SJSA1 (cell line): Measurements from ENCODE around the gene A3GALT2. TPM values are rescaled to one million over a fixed set of nuclear protein-coding genes. Genes with fewer than 3 reads are reported as not detected.
A peak's percentile ranks its signal among the peaks of the same experiment; 100 is the strongest.

Source experiments
- DNase-seq, 2 experiments: peaks; one replicate each; pipeline ENCODE4 v3.0.0-alpha.2; 2015 to 2020; ENCODE audit warnings: low spot score in 2 of 2, low read depth in 1 of 2
- H3K27ac ChIP-seq: fragments of 250-450 bp; sonication (Bioruptor Pico); 2 replicates; pipeline ENCODE4 v1.5.1; 2020; ENCODE audit warnings: mild to moderate bottlenecking, moderate library complexity
- H3K27me3 ChIP-seq: fragments of 250-450 bp; sonication (Bioruptor Pico); replicated peaks from 2 replicates; pipeline ENCODE4 v1.5.1; 2020; ENCODE audit warnings: mild to moderate bottlenecking, moderate library complexity
- H3K36me3 ChIP-seq: fragments of 250-450 bp; sonication (Bioruptor Pico); 2 replicates; pipeline ENCODE4 v1.5.1; 2020; ENCODE audit warnings: mild to moderate bottlenecking
- H3K4me1 ChIP-seq: fragments of 250-450 bp; sonication (Bioruptor Pico); replicated peaks from 2 replicates; pipeline ENCODE4 v1.6.1; 2021; ENCODE audit warnings: mild to moderate bottlenecking
- H3K4me3 ChIP-seq: fragments of 250-450 bp; sonication (Bioruptor Pico); 2 replicates; pipeline ENCODE4 v1.5.1; 2020; ENCODE audit warnings: mild to moderate bottlenecking
- H3K9me3 ChIP-seq: fragments of 250-450 bp; sonication (Bioruptor Pico); replicated peaks from 2 replicates; pipeline ENCODE4 v1.5.1; 2020; ENCODE audit warnings: mild to moderate bottlenecking
- total RNA-seq: library from RNA; depleted of rRNA; stranded (reverse); fragments of >200 nt; shearing (Covaris generic); gene quantifications from 2 replicates; pipeline ENCODE4 v1.2.3, GENCODE V29; 2014; rRNA removed

The A3GALT2 gene
- total RNA-seq, result not detected in 2 replicates

DNA sequence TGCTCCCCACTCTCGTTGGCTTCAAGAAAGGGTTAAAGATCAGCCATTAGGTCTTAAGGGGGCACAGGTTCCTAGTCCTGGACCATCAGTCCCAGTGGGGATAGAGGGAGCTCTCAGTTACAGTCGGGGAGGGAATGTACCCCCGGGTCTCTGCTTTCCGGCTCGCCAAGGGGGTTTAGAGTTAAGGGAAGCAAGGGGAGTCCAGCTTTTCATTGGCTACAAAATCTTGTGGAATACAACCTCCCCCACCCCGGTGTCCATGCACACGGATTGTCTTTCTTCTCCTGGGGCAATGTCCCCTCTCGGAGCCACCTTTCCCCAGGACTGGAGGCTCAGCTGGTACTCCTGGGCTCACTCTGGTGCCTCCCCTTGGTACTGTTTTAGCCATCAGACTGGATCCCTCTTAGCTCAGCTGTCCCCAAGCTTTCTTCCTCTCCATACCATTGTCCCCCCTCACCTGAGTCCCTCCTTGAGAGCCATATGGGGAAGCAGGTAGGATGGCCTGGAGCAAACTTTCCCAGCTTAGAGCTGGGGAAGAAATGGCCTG is at the start of gene A3GALT2:
A3GALT2 (minus strand) TSS at position 480 of the 547 bp plus-strand sequence; CDS start at position 480, 0 bp downstream.
- no peak for DNase-seq
- Histone ChIP-seq H3K36me3 (peaks cover 33% of the 10 kb centered on the region), H3K27ac (no peak within 1 kb of the TSS), H3K4me1 (peaks cover 27% of the 10 kb centered on the region), H3K4me3 (no peak within 1 kb of the TSS), H3K9me3 (no peaks in the 10 kb centered on the region), H3K27me3 (no peaks in the 10 kb centered on the region)

DNA sequence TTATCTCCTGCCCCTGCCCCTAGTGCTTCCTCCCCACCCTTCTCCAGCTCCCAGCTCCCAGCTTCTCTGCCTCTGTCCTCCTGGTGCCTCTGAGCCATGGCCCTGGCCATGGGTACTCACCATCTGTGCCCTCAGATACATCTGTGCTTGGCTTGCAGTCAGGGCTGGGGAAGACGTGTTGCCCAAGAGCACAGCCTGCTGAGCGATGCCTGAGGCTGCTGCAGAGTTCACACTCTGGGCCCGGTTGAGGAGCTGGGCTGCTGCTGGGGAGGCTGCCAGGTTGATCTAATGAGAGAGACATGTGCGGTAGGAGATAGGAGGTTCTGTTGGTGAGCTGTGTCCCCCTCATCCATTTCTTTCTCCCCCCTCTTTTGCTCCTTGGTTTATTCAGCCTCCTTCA is 49.4 kb upstream of the A3GALT2 start:
- H3K27me3 ChIP-seq, result no peaks in the 10 kb centered on the region
- peaks cover 34% of the 10 kb centered on the region for H3K4me1 ChIP-seq
- no peaks in the 10 kb centered on the region for H3K9me3 ChIP-seq
- peaks cover 15% of the 10 kb centered on the region; the same call in 1 of the 2 replicates for H3K36me3 ChIP-seq
- DNase-seq, result no peak
- H3K27ac ChIP-seq, result no peak overlapping the region
- H3K4me3 ChIP-seq, result no peak overlapping the region

DNA sequence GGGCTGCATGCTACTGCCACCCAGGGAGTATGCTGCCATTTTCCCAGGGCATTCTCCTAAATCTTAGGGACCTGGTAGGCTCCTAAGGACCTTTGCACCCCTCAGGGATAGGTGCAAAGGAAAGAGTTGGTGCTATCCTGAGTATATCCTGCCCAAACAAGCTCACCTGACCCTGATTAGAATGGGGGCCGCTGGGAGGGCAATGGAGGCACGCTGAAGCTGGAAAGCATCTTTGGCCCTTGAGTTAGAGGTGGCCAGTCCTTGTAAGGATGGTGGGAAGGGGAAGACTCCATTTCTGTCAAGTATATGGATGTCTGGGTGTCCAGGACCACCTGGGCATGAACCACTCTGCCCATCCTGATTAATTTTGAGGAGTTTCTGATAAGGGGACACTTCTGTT is 48.9 kb upstream of the A3GALT2 start:
- Histone ChIP-seq H3K4me1 (peaks cover 36% of the 10 kb centered on the region), H3K27me3 (no peaks in the 10 kb centered on the region), H3K9me3 (no peaks in the 10 kb centered on the region), H3K4me3 (no peak overlapping the region), H3K36me3 (peaks cover 15% of the 10 kb centered on the region; the same call in 1 of the 2 replicates), H3K27ac (no peak overlapping the region)
- DNase-seq, result no peak

GRCh38 chr1:33369081-33369480 is 48.2 kb upstream of the A3GALT2 start:
- DNase-seq, result no peak
- Histone ChIP-seq H3K4me1 (peaks cover 36% of the 10 kb centered on the region), H3K27me3 (no peaks in the 10 kb centered on the region), H3K9me3 (no peaks in the 10 kb centered on the region), H3K27ac (no peak overlapping the region), H3K36me3 (peaks cover 15% of the 10 kb centered on the region; the same call in 1 of the 2 replicates), H3K4me3 (no peak overlapping the region)

DNA sequence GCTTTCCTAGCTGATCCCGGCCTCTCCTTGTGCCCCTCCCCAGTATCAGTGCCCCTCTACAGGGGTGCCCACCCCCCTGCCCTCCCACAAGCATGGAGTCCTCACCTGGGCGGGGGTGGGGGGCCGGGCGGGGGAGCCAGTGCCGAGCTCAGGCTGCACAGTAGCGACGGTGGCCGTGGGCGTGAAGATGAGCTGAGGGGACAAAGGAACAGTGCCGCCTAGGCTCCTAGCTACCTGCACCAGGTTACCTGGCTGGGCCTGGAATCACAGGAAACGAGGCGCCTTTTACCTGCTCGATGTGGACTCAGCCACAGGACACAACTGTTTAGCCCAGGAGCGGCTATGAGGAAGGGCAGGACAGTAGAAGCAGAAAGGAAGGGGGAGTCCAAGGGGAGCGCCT is 47.5 kb upstream of the A3GALT2 start:
- H3K4me1 ChIP-seq, result peaks cover 37% of the 10 kb centered on the region
- no peak overlapping the region for H3K4me3 ChIP-seq
- DNase-seq, result no peak
- no peaks in the 10 kb centered on the region for H3K27me3 ChIP-seq
- H3K27ac ChIP-seq, result no peak overlapping the region
- H3K36me3 ChIP-seq, result peaks cover 11% of the 10 kb centered on the region; the same call in 1 of the 2 replicates
- H3K9me3 ChIP-seq, result no peaks in the 10 kb centered on the region

GRCh38 chr1:33367485-33368405 is 46.8 kb upstream of the A3GALT2 start:
- peak; percentile 71 to 87 for DNase-seq
- Histone ChIP-seq H3K27ac (no peak overlapping the region), H3K4me1 (peaks cover 37% of the 10 kb centered on the region)

GRCh38 chr1:33366762-33367484 is 46.0 kb upstream of the A3GALT2 start:
- Histone ChIP-seq H3K27me3 (no peaks in the 10 kb centered on the region), H3K9me3 (no peaks in the 10 kb centered on the region), H3K4me3 (no peak overlapping the region), H3K36me3 (peaks cover 11% of the 10 kb centered on the region; the same call in 1 of the 2 replicates), H3K27ac (no peak overlapping the region), H3K4me1 (peaks cover 37% of the 10 kb centered on the region)
- no peak for DNase-seq

More at GRCh38 chr1:33367485-33368405, 46.8 kb upstream of the A3GALT2 start:
- Histone ChIP-seq H3K27me3 (no peaks in the 10 kb centered on the region), H3K4me3 (no peak overlapping the region), H3K36me3 (peaks cover 11% of the 10 kb centered on the region; the same call in 1 of the 2 replicates), H3K9me3 (no peaks in the 10 kb centered on the region)

DNA sequence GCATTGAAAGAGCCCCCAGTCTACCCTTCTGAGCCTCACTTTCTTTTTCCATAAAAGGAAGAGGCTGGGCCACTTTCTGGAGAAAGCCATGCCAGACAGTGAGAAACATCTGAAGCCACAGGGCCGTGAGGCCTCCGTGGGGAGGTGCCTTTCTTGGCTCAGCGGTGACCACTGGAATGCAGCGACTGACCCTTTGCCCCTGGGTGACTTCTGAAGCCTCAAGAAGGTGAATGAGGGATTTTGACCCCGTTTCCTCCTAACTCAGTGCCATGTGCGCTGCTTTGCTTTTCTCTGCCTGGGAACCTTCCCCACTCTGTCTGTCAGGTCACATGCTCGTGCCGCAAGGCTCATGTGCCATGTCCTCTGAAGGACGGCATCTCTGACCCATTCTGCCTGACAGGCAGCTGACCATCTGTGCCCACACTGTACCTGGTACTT is 44.7 kb upstream of the A3GALT2 start:
- H3K27ac ChIP-seq, result peak overlapping the region; percentile 13; the same call in 1 of the 2 replicates
- H3K9me3 ChIP-seq, result no peaks in the 10 kb centered on the region
- H3K27me3 ChIP-seq, result no peaks in the 10 kb centered on the region
- H3K4me3 ChIP-seq, result no peak overlapping the region
- peak; percentile 63 for DNase-seq
- H3K36me3 ChIP-seq, result peaks cover 11% of the 10 kb centered on the region; the same call in 1 of the 2 replicates
- H3K4me1 ChIP-seq, result peaks cover 37% of the 10 kb centered on the region

DNA sequence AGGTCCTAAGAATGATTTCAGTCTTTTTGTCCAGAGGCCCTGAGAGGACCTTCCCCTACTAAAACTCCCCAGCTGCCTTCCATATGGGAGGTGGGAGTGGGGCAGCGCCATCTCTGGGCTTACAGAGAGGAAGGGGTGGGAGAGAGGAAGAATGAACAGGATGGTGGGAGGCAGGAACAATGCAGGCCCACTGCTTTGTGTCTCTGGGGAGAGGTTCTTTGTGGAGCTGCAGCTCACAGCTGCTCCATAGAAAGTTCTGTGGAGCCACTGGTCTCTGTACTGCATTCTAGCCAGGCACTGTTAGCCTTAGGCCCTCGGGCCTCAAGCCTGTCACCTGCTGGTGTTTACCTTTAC is 43.6 kb upstream of the A3GALT2 start:
- no peak overlapping the region for H3K27ac ChIP-seq
- peaks cover 11% of the 10 kb centered on the region; the same call in 1 of the 2 replicates for H3K36me3 ChIP-seq
- no peaks in the 10 kb centered on the region for H3K9me3 ChIP-seq
- peaks cover 37% of the 10 kb centered on the region for H3K4me1 ChIP-seq
- no peaks in the 10 kb centered on the region for H3K27me3 ChIP-seq
- DNase-seq, result no peak
- no peak overlapping the region for H3K4me3 ChIP-seq

GRCh38 chr1:33363470-33363861 is 42.6 kb upstream of the A3GALT2 start:
- DNase-seq, result no peak
- H3K36me3 ChIP-seq, result peaks cover 11% of the 10 kb centered on the region; the same call in 1 of the 2 replicates
- no peak overlapping the region for H3K4me3 ChIP-seq
- no peaks in the 10 kb centered on the region for H3K27me3 ChIP-seq
- H3K4me1 ChIP-seq, result peaks cover 37% of the 10 kb centered on the region
- no peak overlapping the region for H3K27ac ChIP-seq
- H3K9me3 ChIP-seq, result no peaks in the 10 kb centered on the region

GRCh38 chr1:33363021-33363420 is 42.1 kb upstream of the A3GALT2 start:
- H3K9me3 ChIP-seq, result no peaks in the 10 kb centered on the region
- no peak overlapping the region for H3K4me3 ChIP-seq
- peaks cover 35% of the 10 kb centered on the region for H3K4me1 ChIP-seq
- peaks cover 10% of the 10 kb centered on the region; the same call in 1 of the 2 replicates for H3K36me3 ChIP-seq
- no peak overlapping the region for H3K27ac ChIP-seq
- no peak for DNase-seq
- H3K27me3 ChIP-seq, result no peaks in the 10 kb centered on the region

DNA sequence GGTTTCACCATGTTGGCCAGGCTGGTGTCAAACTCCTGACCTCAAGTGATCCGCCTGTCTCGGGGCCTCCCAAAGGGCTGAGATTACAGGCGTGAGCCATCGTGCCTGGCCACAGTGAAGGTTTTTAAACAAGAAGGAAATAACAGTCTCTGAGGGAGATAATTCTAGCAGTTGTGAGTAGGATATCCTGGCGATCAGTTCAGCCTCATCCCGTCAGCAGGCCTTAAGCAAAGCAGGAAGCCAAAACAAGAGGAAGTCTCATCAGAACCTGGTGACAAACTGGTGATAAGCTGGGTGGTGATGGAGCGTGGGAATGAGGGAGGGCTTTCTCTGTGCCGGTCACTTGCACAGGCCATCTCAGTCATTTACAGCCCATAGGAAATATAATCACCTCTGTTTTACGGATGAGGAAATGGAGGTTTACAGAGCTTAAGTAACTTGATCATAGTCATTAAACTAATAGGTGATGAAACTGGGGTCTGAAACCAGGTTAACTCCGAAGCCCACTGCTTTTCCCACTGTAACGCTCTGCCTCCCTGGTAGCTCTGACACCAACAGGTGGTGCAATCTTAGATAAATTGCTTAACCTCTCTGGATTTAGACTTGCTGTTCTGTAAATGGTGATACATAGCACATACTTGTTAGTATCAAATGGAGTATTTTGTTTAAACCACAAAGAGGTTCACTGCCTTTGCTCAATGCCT is 40.8 kb upstream of the A3GALT2 start:
- H3K9me3 ChIP-seq, result no peaks in the 10 kb centered on the region
- no peak overlapping the region for H3K4me3 ChIP-seq
- DNase-seq, result no peak
- no peak overlapping the region for H3K27ac ChIP-seq
- peaks cover 26% of the 10 kb centered on the region for H3K4me1 ChIP-seq
- H3K27me3 ChIP-seq, result no peaks in the 10 kb centered on the region
- H3K36me3 ChIP-seq, result no peaks in the 10 kb centered on the region

DNA sequence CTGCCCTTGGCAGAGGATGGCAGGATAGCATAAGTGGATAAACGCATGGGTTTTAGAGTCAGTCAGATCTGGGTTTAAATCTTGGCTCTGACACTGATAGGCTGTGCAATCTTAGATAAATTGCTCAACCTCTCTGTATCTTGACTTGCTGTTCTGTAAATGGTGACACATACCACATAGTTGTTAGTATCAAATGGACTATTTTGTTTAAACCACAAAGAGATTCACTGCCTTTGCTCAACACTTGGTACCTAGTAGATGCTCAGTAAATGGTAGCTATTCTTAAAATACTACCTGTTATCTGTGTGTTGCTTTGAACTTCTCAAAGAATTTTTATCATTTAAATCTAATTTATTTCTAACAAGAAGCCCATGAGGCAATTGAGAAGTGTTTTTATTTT is 39.5 kb upstream of the A3GALT2 start:
- DNase-seq, result no peak
- Histone ChIP-seq H3K4me3 (no peak overlapping the region), H3K4me1 (peaks cover 15% of the 10 kb centered on the region), H3K27ac (no peak overlapping the region), H3K9me3 (no peaks in the 10 kb centered on the region), H3K36me3 (no peaks in the 10 kb centered on the region), H3K27me3 (no peaks in the 10 kb centered on the region)
